ENCODE results near the gene VPREB3.

VPREB3 gene

GRCh38 chr22:23753385-23753784, 840 bp downstream of the VPREB3 start:
- Histone ChIP-seq H2AFZ (ENCODE audit: low read depth) (no peak overlapping the region), H3K27me3 (ENCODE audit: insufficient read depth, low read depth) (no peaks in the 10 kb centered on the region), H4K20me1 (ENCODE audit: insufficient read depth) (no peaks in the 10 kb centered on the region), H3K9ac (no peak overlapping the region), H3K27ac (no peak overlapping the region), H3K4me3 (IDR thresholded peaks at IDR 0.05; ENCODE audit: insufficient read depth, low read depth, low read length) (no peak overlapping the region), H3K4me2 (no peak overlapping the region), H3K79me2 (ENCODE audit: insufficient read depth, low read depth) (no peaks in the 10 kb centered on the region), H3K4me1 (ENCODE audit: low read depth, poor library complexity, severe bottlenecking) (peaks cover 16% of the 10 kb centered on the region), H3K36me3 (ENCODE audit: insufficient read depth) (no peaks in the 10 kb centered on the region)
- no peak for TF ChIP-seq CTCF (conservative IDR thresholded peaks at IDR 0.05; ENCODE audit: low read depth, low read length)

GRCh38 chr22:23752750-23753149, 1.5 kb downstream of the VPREB3 start:
- no peak overlapping the region for H3K9ac ChIP-seq
- H3K4me3 ChIP-seq (IDR thresholded peaks at IDR 0.05; ENCODE audit: insufficient read depth, low read depth, low read length) = no peak overlapping the region

GRCh38 chr22:23752090-23752691, 2.0 kb downstream of the VPREB3 start:
- Histone ChIP-seq H3K27me3 (ENCODE audit: insufficient read depth, low read depth) (no peaks in the 10 kb centered on the region), H3K27ac (no peak overlapping the region), H3K36me3 (ENCODE audit: insufficient read depth) (no peaks in the 10 kb centered on the region), H3K4me3 (IDR thresholded peaks at IDR 0.05; ENCODE audit: insufficient read depth, low read depth, low read length) (no peak overlapping the region), H3K9ac (no peak overlapping the region), H2AFZ (ENCODE audit: low read depth) (no peak overlapping the region), H3K79me2 (ENCODE audit: insufficient read depth, low read depth) (no peaks in the 10 kb centered on the region), H4K20me1 (ENCODE audit: insufficient read depth) (no peaks in the 10 kb centered on the region), H3K4me1 (ENCODE audit: low read depth, poor library complexity, severe bottlenecking) (peaks cover 16% of the 10 kb centered on the region), H3K4me2 (no peak overlapping the region; the same call in 1 of the 2 replicates)
- no peak for TF ChIP-seq CTCF (conservative IDR thresholded peaks at IDR 0.05; ENCODE audit: low read depth, low read length)

More at GRCh38 chr22:23752750-23753149, 1.5 kb downstream of the VPREB3 start:
- Histone ChIP-seq H3K27ac (no peak overlapping the region), H3K36me3 (ENCODE audit: insufficient read depth) (no peaks in the 10 kb centered on the region), H4K20me1 (ENCODE audit: insufficient read depth) (no peaks in the 10 kb centered on the region), H3K79me2 (ENCODE audit: insufficient read depth, low read depth) (no peaks in the 10 kb centered on the region), H3K4me2 (no peak overlapping the region), H3K4me1 (ENCODE audit: low read depth, poor library complexity, severe bottlenecking) (peaks cover 16% of the 10 kb centered on the region), H2AFZ (ENCODE audit: low read depth) (no peak overlapping the region), H3K27me3 (ENCODE audit: insufficient read depth, low read depth) (no peaks in the 10 kb centered on the region)
- no peak for TF ChIP-seq CTCF (conservative IDR thresholded peaks at IDR 0.05; ENCODE audit: low read depth, low read length)

GRCh38 chr22:23751441-23751996, 2.7 kb downstream of the VPREB3 start:
- TF ChIP-seq CTCF (conservative IDR thresholded peaks at IDR 0.05; ENCODE audit: low read depth, low read length) = no peak
- peaks cover 16% of the 10 kb centered on the region for H3K4me1 ChIP-seq (ENCODE audit: low read depth, poor library complexity, severe bottlenecking)
- no peaks in the 10 kb centered on the region for H3K79me2 ChIP-seq (ENCODE audit: insufficient read depth, low read depth)
- no peak overlapping the region for H3K4me3 ChIP-seq (IDR thresholded peaks at IDR 0.05; ENCODE audit: insufficient read depth, low read depth, low read length)
- peak overlapping the region; percentile 78 for H2AFZ ChIP-seq (ENCODE audit: low read depth)
- H3K9ac ChIP-seq = peak overlapping the region; percentile 75
- H3K4me2 ChIP-seq = peak overlapping the region; percentile 84
- no peaks in the 10 kb centered on the region for H3K36me3 ChIP-seq (ENCODE audit: insufficient read depth)
- peak overlapping the region; percentile 41 for H3K27ac ChIP-seq
- H4K20me1 ChIP-seq (ENCODE audit: insufficient read depth) = no peaks in the 10 kb centered on the region
- H3K27me3 ChIP-seq (ENCODE audit: insufficient read depth, low read depth) = no peaks in the 10 kb centered on the region

All from KMS-11 (cell line).